HG03558 (cell line): ENCODE data around the gene VAT1L.

Experiments used
- ATAC-seq: cut with Tn5 transposase; IDR thresholded peaks from one replicate; pipeline ENCODE4 v1.9.1; 2021; ENCODE audit warnings: moderate number of reproducible peaks; ENCODE audit not compliant: unreplicated experiment; ENCODE audit errors: extremely low read depth

VAT1L gene

DNA sequence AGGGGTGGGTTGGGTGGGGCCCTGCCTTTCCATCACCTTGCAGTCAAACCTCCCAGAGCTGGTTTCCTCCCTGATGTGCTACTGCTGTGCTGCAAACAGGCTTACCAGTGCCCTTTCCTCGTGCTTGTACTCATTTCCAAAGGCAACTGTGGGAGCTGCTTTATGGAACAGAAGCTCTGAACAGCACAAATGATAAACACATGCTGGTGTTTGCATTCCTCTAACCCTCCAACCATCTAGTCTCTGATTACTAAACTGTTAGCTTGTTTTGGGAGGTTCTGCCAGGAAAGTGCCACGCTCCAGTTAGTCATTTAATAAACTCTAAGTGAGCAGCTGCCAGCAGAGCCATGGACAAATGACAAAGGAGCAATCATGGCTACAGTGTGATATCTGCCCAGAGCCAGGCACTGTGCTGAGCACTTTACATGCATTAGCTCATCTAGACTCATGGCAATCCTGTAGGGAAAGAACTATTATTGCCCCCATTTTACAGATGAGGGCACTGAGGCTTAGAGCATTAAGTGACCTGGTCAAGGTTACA lies 110.4 kb downstream of the VAT1L start:
- no peak for ATAC-seq

DNA sequence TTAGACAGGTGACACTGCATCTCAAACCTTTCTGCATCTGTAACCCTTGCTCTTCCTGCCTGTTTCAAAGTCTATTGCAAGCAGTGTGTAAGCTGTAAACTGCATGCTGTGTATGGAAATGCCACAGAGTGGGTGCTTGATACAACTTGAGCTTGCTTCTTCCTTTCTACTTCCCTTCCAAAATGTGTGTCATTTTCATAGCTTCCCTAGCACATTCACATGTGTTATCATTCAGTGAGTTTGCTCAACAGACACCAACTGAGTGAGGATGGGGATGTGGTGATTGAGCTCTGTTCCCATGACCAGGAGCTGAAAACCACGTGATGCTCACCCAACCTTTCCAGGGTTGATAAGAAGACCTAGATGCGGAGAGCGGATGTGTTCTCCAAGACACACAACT lies 111.1 kb downstream of the VAT1L start:
- ATAC-seq, result no peak

DNA sequence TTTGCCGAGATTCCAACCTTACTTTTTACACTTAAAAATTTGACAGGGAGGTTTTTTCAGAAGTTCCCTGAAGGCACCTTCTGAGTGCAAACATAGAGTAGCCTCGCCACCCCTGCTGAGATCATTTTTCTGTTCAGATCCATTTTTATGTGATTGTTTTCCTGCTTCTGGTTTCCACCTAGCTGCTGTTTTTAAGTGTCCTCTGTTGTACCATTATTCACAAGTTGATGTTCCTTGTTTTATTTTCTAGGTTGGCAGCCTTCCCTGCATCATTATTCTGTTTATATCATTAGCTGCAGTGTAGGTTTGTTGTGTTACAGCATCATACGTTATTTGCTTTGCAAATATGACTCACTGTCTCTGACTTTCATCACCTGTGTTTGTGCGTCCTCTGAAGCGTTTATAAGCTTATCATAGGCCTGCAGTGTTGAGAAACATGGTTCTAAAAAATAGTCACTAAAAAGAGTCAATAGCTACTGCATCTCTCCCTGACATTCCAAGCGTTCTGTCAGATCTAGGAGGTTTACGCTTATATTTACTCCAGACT lies 117.1 kb downstream of the VAT1L start:
- no peak for ATAC-seq

- no peak for ATAC-seq
Observed at GRCh38 chr16:77910021-77910420, 121.7 kb downstream of the VAT1L start.

- ATAC-seq, result no peak
Observed at GRCh38 chr16:77912617-77913016, 124.3 kb downstream of the VAT1L start.

GRCh38 chr16:77913738-77914253 lies 125.4 kb downstream of the VAT1L start:
- ATAC-seq, result no peak

GRCh38 chr16:77916111-77916510 lies 127.7 kb downstream of the VAT1L start:
- no peak for ATAC-seq

GRCh38 chr16:77917971-77918370 lies 129.6 kb downstream of the VAT1L start:
- no peak for ATAC-seq

GRCh38 chr16:77918809-77919707 lies 130.7 kb downstream of the VAT1L start:
- no peak for ATAC-seq

- ATAC-seq, result no peak
Observed at GRCh38 chr16:77919761-77920415, 131.5 kb downstream of the VAT1L start.

DNA sequence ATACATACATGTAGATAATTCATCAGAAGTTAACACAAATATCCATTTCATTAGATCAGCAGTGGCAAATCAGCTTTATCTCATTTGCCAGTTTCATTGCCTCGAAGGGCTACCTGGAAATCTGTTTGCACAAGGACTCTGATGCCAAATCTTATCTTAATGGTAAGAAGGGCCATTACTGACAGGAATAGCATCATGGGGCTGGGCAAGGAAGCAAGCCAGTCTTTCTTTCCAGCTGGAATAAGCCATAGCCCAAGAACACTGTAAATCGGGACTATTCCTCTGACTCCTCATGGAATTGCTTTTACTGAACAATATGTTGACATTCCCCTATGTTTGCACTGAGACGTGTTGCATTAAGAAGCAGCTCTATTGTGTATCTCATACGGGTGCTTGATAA lies 132.6 kb downstream of the VAT1L start:
- no peak for ATAC-seq

DNA sequence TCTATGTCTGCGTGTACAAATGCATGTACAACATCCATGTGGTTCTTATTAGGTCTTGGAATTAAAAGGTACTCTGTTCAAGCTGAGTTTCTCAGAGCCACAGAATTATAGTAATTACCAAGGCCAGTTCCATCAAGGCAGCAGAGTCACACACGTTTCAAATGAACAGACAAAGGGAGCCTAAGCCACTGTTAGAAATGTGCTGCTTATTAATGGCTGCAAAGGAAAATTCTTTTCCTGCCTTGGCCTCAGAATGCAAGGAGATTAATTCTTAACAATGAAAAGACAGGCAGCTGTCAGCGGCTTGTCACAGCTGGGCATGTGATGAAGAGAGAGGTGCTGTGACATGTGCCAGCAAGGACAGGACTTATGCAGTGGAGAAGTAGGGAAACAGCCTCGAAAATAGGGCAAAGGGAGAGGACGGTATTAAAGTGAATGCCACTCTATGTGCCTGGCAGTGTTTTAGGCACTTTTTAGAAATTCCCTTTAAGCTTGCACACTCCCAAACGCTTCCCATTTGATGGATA lies 133.9 kb downstream of the VAT1L start:
- ATAC-seq, result no peak

GRCh38 chr16:77925531-77925930 lies 137.2 kb downstream of the VAT1L start:
- ATAC-seq, result no peak

DNA sequence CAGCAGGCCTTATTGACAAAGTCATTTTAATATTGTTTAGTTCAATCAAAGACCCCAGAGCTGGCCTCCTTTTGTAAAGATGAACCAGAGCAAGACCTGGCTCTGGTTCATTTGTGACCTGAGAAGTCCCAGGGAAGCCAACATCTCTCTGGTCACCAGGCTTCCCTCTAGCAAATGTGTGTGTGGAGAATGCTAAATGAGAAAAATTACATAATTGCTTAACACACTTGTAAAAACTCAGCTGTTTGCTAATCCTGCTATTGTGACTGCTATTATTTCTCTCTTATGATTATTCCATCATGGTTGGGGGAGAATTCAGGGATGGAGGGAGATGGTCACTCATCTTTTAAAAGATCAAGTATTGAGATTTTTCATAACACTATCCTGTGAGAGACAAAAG lies 139.7 kb downstream of the VAT1L start:
- ATAC-seq, result no peak

DNA sequence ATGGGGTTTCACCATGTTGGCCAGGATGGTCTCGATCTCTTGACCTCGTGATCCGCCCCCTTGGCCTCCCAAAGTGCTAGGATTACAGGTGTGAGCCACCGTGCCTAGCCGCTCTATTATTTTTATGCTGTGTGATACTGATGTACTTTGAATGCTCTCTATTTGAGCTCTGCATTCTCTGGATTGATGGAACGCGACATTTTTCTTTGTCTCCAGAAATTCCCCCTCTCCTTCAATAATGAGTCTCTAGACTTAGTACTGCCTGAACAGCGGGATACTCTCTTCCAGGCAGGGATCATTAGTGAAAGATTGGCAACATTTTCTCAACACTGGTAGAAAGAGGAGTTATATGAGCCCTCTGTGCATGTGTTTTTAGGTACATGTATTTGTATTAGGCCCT lies 140.6 kb downstream of the VAT1L start:
- ATAC-seq, result no peak

DNA sequence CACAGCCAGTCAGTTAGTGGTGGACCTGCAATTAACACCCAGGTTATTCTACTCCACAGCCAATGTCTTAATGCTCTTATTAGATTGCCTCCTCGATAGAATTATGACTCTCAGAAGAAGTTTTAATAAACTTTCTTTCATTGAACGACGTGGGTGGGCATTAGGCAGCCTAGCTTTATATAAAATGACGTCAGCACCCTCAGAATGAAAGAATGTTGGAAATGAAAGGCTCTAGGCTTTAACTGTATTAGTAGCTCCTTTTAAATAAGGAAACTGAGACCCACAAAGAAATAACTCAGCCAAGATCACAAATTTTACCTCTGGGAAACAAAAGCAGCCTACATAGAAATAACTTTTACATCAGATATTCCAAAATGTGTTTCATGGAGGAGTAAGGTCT lies 142.7 kb downstream of the VAT1L start:
- ATAC-seq, result no peak

- ATAC-seq, result no peak
Observed at GRCh38 chr16:77937473-77938149, 149.2 kb downstream of the VAT1L start.

- ATAC-seq, result no peak
Observed at GRCh38 chr16:77938913-77939312, 150.5 kb downstream of the VAT1L start.

DNA sequence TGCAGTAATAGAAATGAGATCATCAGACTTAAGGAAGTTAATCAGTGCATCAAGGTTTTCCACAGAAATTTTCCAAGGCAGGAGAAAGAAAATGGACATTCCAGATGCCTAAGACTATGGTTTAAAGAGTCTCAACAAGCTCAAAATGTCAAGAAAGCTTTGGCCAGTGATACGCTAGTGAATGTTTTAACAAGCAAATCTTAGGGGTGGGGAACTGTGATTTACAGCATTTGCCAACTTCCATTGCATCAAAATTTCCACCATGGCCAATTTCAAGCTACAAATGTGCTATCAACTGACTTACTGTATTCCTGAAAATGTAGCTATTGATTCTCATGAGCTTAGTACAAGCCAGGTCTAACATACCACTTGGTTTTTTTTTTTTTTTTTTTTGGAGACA lies 151.6 kb downstream of the VAT1L start:
- ATAC-seq, result no peak

- no peak for ATAC-seq
Observed at GRCh38 chr16:77943801-77944200, 155.4 kb downstream of the VAT1L start.
